Fibroblast of skin of left quadriceps (primary cell): ENCODE measurements around the gene GJC2.

Source experiments
- DNase-seq, 2 experiments: peaks; one replicate each; pipeline ENCODE4 v3.0.0-alpha.2; 2013; ENCODE audit warnings: low read depth in 2 of 2

GJC2 gene

GRCh38 chr1:228145463-228146416 is 4.0 kb upstream of the GJC2 start:
- no peak for DNase-seq

GRCh38 chr1:228146417-228147150 is 3.1 kb upstream of the GJC2 start:
- DNase-seq: no peak

- no peak for DNase-seq
Observed at GRCh38 chr1:228147151-228147693, 2.5 kb upstream of the GJC2 start.

- DNase-seq: no peak
Observed at GRCh38 chr1:228147768-228148167, 2.0 kb upstream of the GJC2 start.

GRCh38 chr1:228148196-228148861 is 1.4 kb upstream of the GJC2 start:
- DNase-seq: no peak

GRCh38 chr1:228148935-228149405 is 760 bp upstream of the GJC2 start:
- no peak for DNase-seq

GRCh38 chr1:228150120-228150460 is 360 bp downstream of the GJC2 start:
- DNase-seq: no peak

GRCh38 chr1:228150461-228151179 is 890 bp downstream of the GJC2 start:
- peak; percentile 52 to 57 for DNase-seq

GRCh38 chr1:228151180-228151925 is 1.6 kb downstream of the GJC2 start:
- no peak for DNase-seq

GRCh38 chr1:228152097-228152917 is 2.6 kb downstream of the GJC2 start:
- DNase-seq: no peak

GRCh38 chr1:228152918-228153258 is 3.2 kb downstream of the GJC2 start:
- no peak for DNase-seq

- DNase-seq: no peak
Observed at GRCh38 chr1:228154021-228154669, 4.4 kb downstream of the GJC2 start.

GRCh38 chr1:228154670-228155571 is 5.2 kb downstream of the GJC2 start:
- no peak for DNase-seq

- DNase-seq: no peak
Observed at GRCh38 chr1:228155596-228156514, 6.1 kb downstream of the GJC2 start.

GRCh38 chr1:228156515-228156881 is 6.8 kb downstream of the GJC2 start:
- DNase-seq: no peak

- no peak for DNase-seq
Observed at GRCh38 chr1:228156941-228157728, 7.4 kb downstream of the GJC2 start.
